HepG2 (cell line): ENCODE data around the gene PCDH12. TPM values are rescaled to one million over a fixed set of nuclear protein-coding genes. Genes with fewer than 3 reads are reported as not detected.

Experiments
- CBFB ChIP-seq: sonication (generic); formaldehyde crosslinking; IDR thresholded peaks from 2 replicates; pipeline ENCODE4 v1.4.0; 2020; ENCODE audit warnings: missing genetic modification reagents
- CSRNP2 ChIP-seq: sonication (generic); formaldehyde crosslinking; conservative IDR thresholded peaks from 2 replicates; pipeline ENCODE4 v1.8.0; 2022; ENCODE audit warnings: low read depth, missing genetic modification reagents
- EED ChIP-seq: sonication (generic); formaldehyde crosslinking; IDR thresholded peaks from 2 replicates; pipeline ENCODE4 v1.5.0; 2020; ENCODE audit warnings: mild to moderate bottlenecking, missing genetic modification reagents
- GFI1 ChIP-seq: sonication (generic); formaldehyde crosslinking; IDR thresholded peaks from 2 replicates; pipeline ENCODE4 v1.5.0; 2020; ENCODE audit warnings: missing genetic modification reagents, mild to moderate bottlenecking, borderline replicate concordance
- HNRNPL ChIP-seq: fragments of 200-400 bp; formaldehyde crosslinking; IDR thresholded peaks from 2 replicates; pipeline ENCODE4 v1.6.1; 2017; ENCODE audit warnings: mild to moderate bottlenecking, low read depth, low read length
- LCORL ChIP-seq, 2 experiments: fragments of 450-650 bp in 1 of 2; sonication (generic) in 1 of 2; formaldehyde crosslinking in 1 of 2; IDR thresholded peaks; 2 replicates each; pipeline versions ENCODE4 v1.5.0 to v1.6.1; 2017 to 2020; ENCODE audit warnings: antibody characterized with exemption in 1 of 2, missing genetic modification reagents in 1 of 2
- MEIS1 ChIP-seq: sonication (generic); formaldehyde crosslinking; IDR thresholded peaks from 2 replicates; pipeline ENCODE4 v1.9.0; 2021; ENCODE audit warnings: mild to moderate bottlenecking, missing genetic modification reagents, moderate library complexity, borderline replicate concordance
- RARA ChIP-seq: IDR thresholded peaks from 2 replicates; pipeline ENCODE4 v1.6.1; 2016; ENCODE audit warnings: missing genetic modification reagents, missing compliant biosample characterization
- RBM39 ChIP-seq: fragments of 200-400 bp; formaldehyde crosslinking; IDR thresholded peaks from one replicate; pipeline ENCODE4 v1.6.1; 2018; ENCODE audit warnings: antibody characterized with exemption, mild to moderate bottlenecking, low read depth, low read length; ENCODE audit not compliant: poor library complexity, severe bottlenecking
- TEF ChIP-seq: sonication (generic); formaldehyde crosslinking; IDR thresholded peaks from 2 replicates; pipeline ENCODE4 v1.5.0; 2020; ENCODE audit warnings: missing genetic modification reagents
- ZNF20 ChIP-seq: sonication (generic); formaldehyde crosslinking; IDR thresholded peaks from 2 replicates; pipeline ENCODE4 v1.4.0; 2020; ENCODE audit warnings: mild to moderate bottlenecking, moderate library complexity, missing genetic modification reagents
- ZNF296 ChIP-seq: sonication (generic); formaldehyde crosslinking; conservative IDR thresholded peaks from 2 replicates; pipeline ENCODE4 v1.5.0; 2020; ENCODE audit warnings: mild to moderate bottlenecking, missing genetic modification reagents
- ZNF350 ChIP-seq: sonication (generic); formaldehyde crosslinking; IDR thresholded peaks from 2 replicates; pipeline ENCODE4 v1.4.0; 2020; ENCODE audit warnings: mild to moderate bottlenecking, low read depth, missing genetic modification reagents, borderline replicate concordance
- ZNF468 ChIP-seq: sonication (generic); formaldehyde crosslinking; IDR thresholded peaks from 2 replicates; pipeline ENCODE4 v1.8.0; 2022; ENCODE audit warnings: mild to moderate bottlenecking, moderate library complexity, missing genetic modification reagents
- ZNF510 ChIP-seq: sonication (generic); formaldehyde crosslinking; IDR thresholded peaks from 2 replicates; pipeline ENCODE4 v1.4.0; 2020; ENCODE audit warnings: low read depth, mild to moderate bottlenecking, missing genetic modification reagents
- ZNF589 ChIP-seq: sonication (generic); formaldehyde crosslinking; conservative IDR thresholded peaks from 2 replicates; pipeline ENCODE4 v1.8.0; 2022; ENCODE audit warnings: mild to moderate bottlenecking, moderate library complexity, missing genetic modification reagents
- polyA plus RNA-seq, 8 experiments: library from polyadenylated mRNA; depleted of rRNA in 3 of 8; stranded (reverse) in 7 of 8; unstranded in 1 of 8; fragments of >200 nt; fragmentation: Illumina TruSeq in 4 of 8; extraction: Trizol in 4 of 8; gene quantifications; 2 replicates each; pipeline versions ENCODE4 v1.2.1 to v1.2.3, GENCODE V29; 2011 to 2016; ENCODE audit warnings: low read depth in 4 of 8, missing spikeins in 1 of 8, mixed read lengths in 1 of 8; ENCODE audit not compliant: insufficient read depth in 1 of 8
- total RNA-seq, 5 experiments: library from RNA; depleted of rRNA; stranded (reverse); fragments of >200 nt; fragmentation: Illumina TruSeq; extraction: Trizol; gene quantifications; 2 replicates each; pipeline ENCODE4 v1.2.3, GENCODE V29; 2016; ENCODE audit warnings: low read depth in 1 of 5
- TF ChIP-seq, protein P1 (sequence below): sonication (generic); formaldehyde crosslinking; IDR thresholded peaks from 2 replicates; pipeline ENCODE4 v1.4.0; 2020; ENCODE audit warnings: mild to moderate bottlenecking, missing genetic modification reagents

The PCDH12 gene
- total and polyA plus RNA-seq, 2 of the 13 experiments (the other 11 are each of a cell fraction or from before 2014, with no cell fraction given) = not detected

- TF ChIP-seq CSRNP2 (CRISPR knock-in tag) (no peak), ZNF589 (CRISPR knock-in tag) (no peak; the same call in 1 of the 2 replicates), RARA (CRISPR knock-in tag) (0 out of 2 replicates have a peak, but pooled peaks have one; percentile 36), ZNF350 (peak; percentile 93), ZNF296 (CRISPR knock-in tag) (peak; percentile 89; the same call in 1 of the 2 replicates), CBFB (CRISPR knock-in tag) (no peak; the same call in 1 of the 2 replicates), TEF (CRISPR knock-in tag) (peak; percentile 77), ZNF20 (no peak), HNRNPL (0 out of 2 replicates have a peak, but pooled peaks have one; percentile 42), ZNF510 (CRISPR knock-in tag) (no peak), EED (CRISPR knock-in tag) (peak; percentile 96), ZNF468 (CRISPR knock-in tag) (no peak), RBM39 (peak; percentile 82), MEIS1 (CRISPR knock-in tag) (0 out of 2 replicates have a peak, but pooled peaks have one; percentile 67), LCORL (IDR thresholded peaks at IDR 0.05) (peak; percentile 60; the same call in 1 of the 2 replicates), LCORL (CRISPR knock-in tag; IDR thresholded peaks at IDR 0.05) (peak; percentile 96), GFI1 (CRISPR knock-in tag) (no peak)
- TF ChIP-seq, protein P1, sequence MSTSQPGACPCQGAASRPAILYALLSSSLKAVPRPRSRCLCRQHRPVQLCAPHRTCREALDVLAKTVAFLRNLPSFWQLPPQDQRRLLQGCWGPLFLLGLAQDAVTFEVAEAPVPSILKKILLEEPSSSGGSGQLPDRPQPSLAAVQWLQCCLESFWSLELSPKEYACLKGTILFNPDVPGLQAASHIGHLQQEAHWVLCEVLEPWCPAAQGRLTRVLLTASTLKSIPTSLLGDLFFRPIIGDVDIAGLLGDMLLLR = 0 out of 2 replicates have a peak, but pooled peaks have one; percentile 6
Observed at GRCh38 chr5:141968914-141969608, 11.1 kb upstream of the PCDH12 start, which contains the start of gene RNF14 (continued).
